Measurements from ENCODE around the gene RB1. TPM values are rescaled to one million over a fixed set of nuclear protein-coding genes. Genes with fewer than 3 reads are reported as not detected.

The RB1 gene
- total RNA-seq, 4 donors from 2014 or later: 28.4 to 33.2 (median 29.9) TPM

- Histone ChIP-seq H3K9me3 (no peaks in the 10 kb centered on the region), H3K27me3 (no peaks in the 10 kb centered on the region), H3K4me3 (no peak overlapping the region), H3K36me3 (peaks cover 12 to 20% (median 15%) of the 10 kb centered on the region in 4 donors), H3K4me1 (peaks cover 24 to 43% (median 41%) of the 10 kb centered on the region in 4 donors), H3K27ac (replicated peaks in 1 of 4) (peak overlapping the region in 1 of 4 donors; percentile 20)
- TF ChIP-seq POLR2AphosphoS5 (IDR thresholded peaks at IDR 0.05) (no peak), EP300 (IDR thresholded peaks at IDR 0.05) (no peak), POLR2A (IDR thresholded peaks at IDR 0.05; ENCODE audit: low read depth) (no peak), CTCF (IDR thresholded peaks at IDR 0.05) (no peak)
- no peak for DNase-seq (ENCODE audit: extremely low spot score)
- intact Hi-C loops (cut with DNase I): no loop called here
Measured at GRCh38 chr13:48398450-48399095, 95.0 kb downstream of the RB1 start.

- Histone ChIP-seq H3K36me3 (peaks cover 0 to 4% (median under 1%) of the 10 kb centered on the region in 4 donors), H3K4me1 (peaks cover 26 to 55% (median 46%) of the 10 kb centered on the region in 4 donors), H3K27ac (replicated peaks in 1 of 4) (peak overlapping the region; percentile 29 to 58 (median 44)), H3K9me3 (no peaks in the 10 kb centered on the region), H3K27me3 (no peaks in the 10 kb centered on the region), H3K4me3 (no peak overlapping the region)
- intact Hi-C loops (cut with DNase I): no loop called here
- TF ChIP-seq EP300 (IDR thresholded peaks at IDR 0.05): no peak
- TF ChIP-seq POLR2AphosphoS5 (IDR thresholded peaks at IDR 0.05): no peak
- TF ChIP-seq CTCF (IDR thresholded peaks at IDR 0.05): no peak
- no peak for TF ChIP-seq POLR2A (IDR thresholded peaks at IDR 0.05; ENCODE audit: low read depth)
- no peak for DNase-seq (ENCODE audit: extremely low spot score)
- WGBS: 86% methylated on average over 2 of the region's 2 CpGs
Measured at GRCh38 chr13:48400090-48400694, 96.6 kb downstream of the RB1 start.

- 11% methylated on average over 1 of the region's 1 CpG for WGBS
- Histone ChIP-seq H3K9me3 (no peaks in the 10 kb centered on the region), H3K4me3 (no peak overlapping the region), H3K4me1 (peaks cover 26 to 55% (median 46%) of the 10 kb centered on the region in 4 donors), H3K27me3 (no peaks in the 10 kb centered on the region), H3K36me3 (no peaks in the 10 kb centered on the region), H3K27ac (replicated peaks in 1 of 4) (peak overlapping the region; percentile 29 to 58 (median 44))
- DNase-seq (ENCODE audit: extremely low spot score): no peak
- intact Hi-C loops (cut with DNase I): no loop called here
- TF ChIP-seq CTCF (IDR thresholded peaks at IDR 0.05): no peak
- TF ChIP-seq EP300 (IDR thresholded peaks at IDR 0.05): no peak
- no peak for TF ChIP-seq POLR2A (IDR thresholded peaks at IDR 0.05; ENCODE audit: low read depth)
- TF ChIP-seq POLR2AphosphoS5 (IDR thresholded peaks at IDR 0.05): no peak
Measured at GRCh38 chr13:48400850-48401291, 97.3 kb downstream of the RB1 start.

- intact Hi-C loops (cut with DNase I): no loop called here
- Histone ChIP-seq H3K4me3 (no peak overlapping the region), H3K4me1 (peaks cover 26 to 56% (median 46%) of the 10 kb centered on the region in 4 donors), H3K27ac (replicated peaks in 1 of 4) (peak overlapping the region in 3 of 4 donors; percentile 29 to 58 (median 53)), H3K27me3 (no peaks in the 10 kb centered on the region), H3K36me3 (no peaks in the 10 kb centered on the region), H3K9me3 (no peaks in the 10 kb centered on the region)
- WGBS: 36% methylated on average over 2 of the region's 2 CpGs
- no peak for DNase-seq (ENCODE audit: extremely low spot score)
- no peak for TF ChIP-seq POLR2AphosphoS5 (IDR thresholded peaks at IDR 0.05)
- no peak for TF ChIP-seq POLR2A (IDR thresholded peaks at IDR 0.05; ENCODE audit: low read depth)
- no peak for TF ChIP-seq EP300 (IDR thresholded peaks at IDR 0.05)
- TF ChIP-seq CTCF (IDR thresholded peaks at IDR 0.05): no peak
Measured at GRCh38 chr13:48401480-48401879, 97.9 kb downstream of the RB1 start.
